GM10266 (cell line): ENCODE data around the gene TMEM204.

Experiments
- DNase-seq: peaks from one replicate; pipeline ENCODE4 v3.0.0; 2012; ENCODE audit errors: extremely low spot score
- TF ChIP-seq, protein P1 (sequence below): IDR thresholded peaks from 2 replicates; pipeline ENCODE4 v1.5.1; 2012; ENCODE audit warnings: mild to moderate bottlenecking, low read depth; ENCODE audit not compliant: control insufficient read depth, insufficient read depth; ENCODE audit errors: missing control alignments

The TMEM204 gene

DNA sequence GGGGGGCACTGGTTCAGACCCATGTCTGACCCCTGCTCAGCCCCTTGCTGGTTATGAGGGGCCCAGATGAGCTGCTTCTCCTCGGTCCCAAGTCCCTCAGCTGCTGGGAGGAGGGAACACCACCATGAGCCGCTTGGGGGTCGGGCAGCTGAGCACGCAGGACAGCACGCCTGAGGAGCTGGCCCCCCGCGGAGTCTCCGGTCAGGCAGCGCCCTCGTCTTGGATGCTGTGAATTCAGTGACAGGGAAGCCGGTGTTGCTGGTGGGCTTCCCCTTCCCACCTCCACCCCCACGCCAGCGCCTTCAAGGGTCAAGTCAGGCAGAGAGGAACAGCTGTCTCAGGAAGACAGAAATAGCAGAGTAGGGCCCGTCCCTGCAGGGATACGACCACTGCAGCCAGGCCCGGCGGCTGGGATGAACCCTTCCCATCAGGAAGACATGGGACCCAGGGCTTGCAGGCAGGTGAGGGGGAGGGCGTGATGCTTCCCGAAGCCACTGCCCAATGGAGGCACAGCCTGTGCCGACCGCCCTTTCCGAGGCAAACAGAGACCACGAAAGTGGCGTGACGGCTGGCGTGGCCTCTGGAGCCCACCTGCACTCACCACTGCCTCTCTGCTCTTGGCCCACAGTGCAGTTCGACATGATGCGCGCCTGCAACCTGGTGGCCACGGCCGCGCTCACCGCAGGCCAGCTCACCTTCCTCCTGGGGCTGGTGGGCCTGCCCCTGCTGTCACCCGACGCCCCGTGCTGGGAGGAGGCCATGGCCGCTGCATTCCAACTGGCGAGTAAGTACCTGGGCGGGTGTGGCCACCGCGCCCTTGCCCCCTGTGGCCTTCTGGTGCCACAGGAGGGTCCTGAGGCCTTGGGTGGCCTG is 8.1 kb downstream of the TMEM204 start:
- TF ChIP-seq, protein P1, sequence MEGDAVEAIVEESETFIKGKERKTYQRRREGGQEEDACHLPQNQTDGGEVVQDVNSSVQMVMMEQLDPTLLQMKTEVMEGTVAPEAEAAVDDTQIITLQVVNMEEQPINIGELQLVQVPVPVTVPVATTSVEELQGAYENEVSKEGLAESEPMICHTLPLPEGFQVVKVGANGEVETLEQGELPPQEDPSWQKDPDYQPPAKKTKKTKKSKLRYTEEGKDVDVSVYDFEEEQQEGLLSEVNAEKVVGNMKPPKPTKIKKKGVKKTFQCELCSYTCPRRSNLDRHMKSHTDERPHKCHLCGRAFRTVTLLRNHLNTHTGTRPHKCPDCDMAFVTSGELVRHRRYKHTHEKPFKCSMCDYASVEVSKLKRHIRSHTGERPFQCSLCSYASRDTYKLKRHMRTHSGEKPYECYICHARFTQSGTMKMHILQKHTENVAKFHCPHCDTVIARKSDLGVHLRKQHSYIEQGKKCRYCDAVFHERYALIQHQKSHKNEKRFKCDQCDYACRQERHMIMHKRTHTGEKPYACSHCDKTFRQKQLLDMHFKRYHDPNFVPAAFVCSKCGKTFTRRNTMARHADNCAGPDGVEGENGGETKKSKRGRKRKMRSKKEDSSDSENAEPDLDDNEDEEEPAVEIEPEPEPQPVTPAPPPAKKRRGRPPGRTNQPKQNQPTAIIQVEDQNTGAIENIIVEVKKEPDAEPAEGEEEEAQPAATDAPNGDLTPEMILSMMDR, result no peak
- no peak for DNase-seq

DNA sequence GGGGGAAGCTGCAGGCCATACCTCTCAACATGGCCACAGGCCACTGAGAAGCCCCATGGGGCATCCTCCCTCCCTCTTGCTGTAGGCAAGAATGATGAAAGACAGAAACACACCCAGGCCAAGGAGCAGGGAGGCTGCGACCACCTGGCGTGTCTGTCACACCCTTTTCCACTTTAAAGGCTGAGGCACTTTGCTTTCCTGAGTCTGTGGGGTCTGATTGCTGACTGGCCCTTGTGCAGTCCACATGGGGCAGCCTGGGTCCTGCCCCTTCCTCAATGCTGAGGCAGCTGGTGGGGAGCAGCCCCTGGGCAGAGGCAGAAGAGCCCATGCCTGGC is 8.7 kb downstream of the TMEM204 start:
- TF ChIP-seq, protein P1, result no peak
- DNase-seq, result no peak

DNA sequence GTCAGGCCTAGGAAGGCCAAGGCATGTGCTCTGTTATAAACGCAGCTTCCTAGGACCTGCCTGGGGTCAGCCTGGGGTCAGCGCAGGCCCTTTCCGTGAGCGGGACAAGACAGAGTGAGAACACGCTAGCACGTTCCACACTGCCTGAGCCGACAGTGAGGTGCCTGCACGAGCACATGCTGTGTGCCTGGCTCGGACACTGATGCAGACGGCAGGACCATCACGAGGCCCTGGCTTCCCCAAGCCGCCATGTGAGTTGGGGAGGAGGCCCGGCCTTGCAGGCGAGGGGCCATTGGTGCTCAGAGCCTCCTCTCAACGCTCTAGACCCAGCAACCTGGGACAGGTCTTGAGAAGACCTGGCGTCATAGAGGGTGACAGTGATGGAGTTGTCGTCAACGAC is 9.1 kb downstream of the TMEM204 start:
- TF ChIP-seq, protein P1, result no peak
- DNase-seq, result no peak

DNA sequence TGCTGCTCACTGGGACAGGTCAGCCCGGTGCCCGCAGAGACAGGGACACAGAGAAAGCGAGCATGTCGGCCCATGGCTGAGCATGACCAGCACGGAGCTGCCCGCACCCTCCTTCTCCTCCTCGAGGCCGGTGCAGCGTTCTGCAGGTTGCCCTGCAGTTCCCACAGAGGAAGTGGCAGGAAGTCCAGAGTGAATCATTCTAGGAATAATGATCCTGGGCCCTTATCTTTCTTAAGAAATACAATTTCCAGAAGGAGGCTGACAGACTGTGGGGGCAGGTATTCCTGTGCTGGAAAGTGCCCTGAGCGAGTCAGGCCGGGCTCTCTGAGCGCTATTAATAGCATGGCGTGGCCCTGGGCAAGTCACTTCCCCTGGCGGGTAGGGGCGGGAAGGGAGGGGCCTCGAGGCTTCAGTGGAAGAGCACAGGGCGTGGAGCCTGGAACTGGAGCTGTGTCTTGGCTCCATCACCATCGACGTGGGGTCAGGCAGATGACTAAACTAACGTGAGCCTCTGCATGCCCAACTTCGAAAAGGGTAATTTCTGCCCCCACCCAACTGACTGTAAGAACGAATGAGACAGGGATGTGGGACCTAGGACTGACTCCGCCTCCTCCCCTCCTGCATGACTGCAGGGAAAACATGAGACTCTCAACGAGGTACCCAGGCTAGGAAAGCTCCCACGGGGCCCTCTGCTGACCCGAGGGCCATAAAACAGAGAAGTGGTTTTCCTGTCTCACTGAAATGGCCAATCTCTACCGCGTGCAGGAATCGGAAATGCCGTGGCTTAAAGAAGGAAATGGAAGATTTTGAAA is 9.8 kb downstream of the TMEM204 start:
- TF ChIP-seq, protein P1, result no peak
- DNase-seq, result peak; percentile 77

DNA sequence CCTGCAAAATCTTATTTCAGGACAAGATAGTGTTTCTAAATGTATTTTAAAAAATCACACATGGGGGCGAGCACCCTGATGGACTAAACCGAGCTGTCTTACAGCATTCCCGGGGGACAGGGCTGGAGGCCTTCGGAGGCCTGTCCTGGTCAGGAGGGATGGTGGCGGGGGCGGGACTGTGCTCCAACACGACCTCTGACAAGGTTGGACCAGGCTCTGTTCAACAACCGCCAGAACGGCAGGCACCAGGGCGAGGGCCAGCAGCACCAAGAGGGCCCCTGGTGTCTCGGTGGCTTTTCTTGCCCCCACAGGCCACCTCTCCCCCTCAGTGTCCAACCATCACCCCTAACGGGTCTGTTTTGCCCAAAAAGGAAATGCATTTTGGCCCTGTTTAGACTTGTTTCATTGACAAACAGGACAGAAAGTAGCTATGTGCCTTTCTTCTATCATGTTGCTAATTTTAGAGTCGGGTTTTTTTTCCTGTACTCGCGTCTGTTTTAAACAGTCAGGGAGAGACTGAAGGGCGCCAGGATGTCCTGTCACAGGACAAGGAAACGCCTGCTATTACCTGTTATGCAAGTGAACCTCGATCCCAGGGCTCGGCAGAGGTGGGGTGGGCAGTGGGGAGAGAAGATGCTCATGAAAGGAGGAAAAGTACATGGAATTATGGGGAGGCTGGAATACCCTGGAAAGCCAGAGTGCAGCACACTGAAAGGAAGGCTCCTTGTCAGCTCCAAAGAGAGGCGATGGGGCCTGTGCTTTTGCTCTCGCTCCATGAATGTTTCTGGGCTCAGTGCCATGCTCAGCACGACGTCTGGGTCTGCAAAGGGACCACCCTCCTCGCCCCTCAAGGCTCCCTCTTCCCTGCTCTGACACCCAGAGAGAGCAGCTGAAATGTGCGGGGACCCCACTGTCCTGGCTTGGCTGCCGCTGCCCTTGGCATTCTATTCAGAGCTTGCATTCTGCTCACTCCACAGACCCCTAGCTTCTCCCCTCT is 11.9 kb downstream of the TMEM204 start:
- peak; percentile 39 for DNase-seq
- TF ChIP-seq, protein P1, result no peak

DNA sequence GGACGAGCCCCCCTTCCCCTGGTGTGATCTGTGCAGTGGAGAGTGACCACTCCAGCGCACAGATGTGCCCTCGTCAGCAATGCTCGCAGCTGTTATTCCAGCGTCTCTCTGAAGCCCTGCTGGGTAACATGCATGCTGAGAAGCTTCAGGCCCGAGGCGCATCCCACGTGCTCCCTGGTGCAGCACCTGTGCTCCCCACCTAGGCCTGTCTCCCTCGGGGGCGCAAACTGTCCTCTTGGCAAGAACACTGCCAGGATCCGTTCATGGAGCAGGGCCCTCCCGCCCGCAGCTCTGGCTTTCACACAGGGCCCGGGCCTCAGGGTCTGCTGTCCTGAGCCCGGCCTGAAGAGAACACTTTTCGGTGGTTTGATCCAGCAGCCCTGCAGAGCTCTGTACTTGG is 13.0 kb downstream of the TMEM204 start:
- TF ChIP-seq, protein P1, result no peak
- no peak for DNase-seq
